Dermis microvascular lymphatic vessel endothelial cell (primary cell): ENCODE data around the gene RMRP. TPM values are rescaled to one million over a fixed set of nuclear protein-coding genes. Genes with fewer than 3 reads are reported as not detected.
A peak's percentile ranks its signal among the peaks of the same experiment; 100 is the strongest.

Experiments used
- DNase-seq, 2 donors: peaks; one replicate each; pipeline versions ENCODE4 v3.0.0 to v3.0.0-alpha.2; 2010; ENCODE audit warnings: low read depth in 2 of 2
- total RNA-seq: library from RNA; depleted of rRNA; stranded (reverse); fragments of >200 nt; gene quantifications from 2 replicates; pipeline ENCODE4 v1.2.1, GENCODE V29; 2014

The RMRP gene
- total RNA-seq, 1 donor from 2014 or later = 272,621 TPM

- no peak for DNase-seq
Measured at GRCh38 chr9:35687306-35687705, 29.5 kb upstream of the RMRP start.

DNA sequence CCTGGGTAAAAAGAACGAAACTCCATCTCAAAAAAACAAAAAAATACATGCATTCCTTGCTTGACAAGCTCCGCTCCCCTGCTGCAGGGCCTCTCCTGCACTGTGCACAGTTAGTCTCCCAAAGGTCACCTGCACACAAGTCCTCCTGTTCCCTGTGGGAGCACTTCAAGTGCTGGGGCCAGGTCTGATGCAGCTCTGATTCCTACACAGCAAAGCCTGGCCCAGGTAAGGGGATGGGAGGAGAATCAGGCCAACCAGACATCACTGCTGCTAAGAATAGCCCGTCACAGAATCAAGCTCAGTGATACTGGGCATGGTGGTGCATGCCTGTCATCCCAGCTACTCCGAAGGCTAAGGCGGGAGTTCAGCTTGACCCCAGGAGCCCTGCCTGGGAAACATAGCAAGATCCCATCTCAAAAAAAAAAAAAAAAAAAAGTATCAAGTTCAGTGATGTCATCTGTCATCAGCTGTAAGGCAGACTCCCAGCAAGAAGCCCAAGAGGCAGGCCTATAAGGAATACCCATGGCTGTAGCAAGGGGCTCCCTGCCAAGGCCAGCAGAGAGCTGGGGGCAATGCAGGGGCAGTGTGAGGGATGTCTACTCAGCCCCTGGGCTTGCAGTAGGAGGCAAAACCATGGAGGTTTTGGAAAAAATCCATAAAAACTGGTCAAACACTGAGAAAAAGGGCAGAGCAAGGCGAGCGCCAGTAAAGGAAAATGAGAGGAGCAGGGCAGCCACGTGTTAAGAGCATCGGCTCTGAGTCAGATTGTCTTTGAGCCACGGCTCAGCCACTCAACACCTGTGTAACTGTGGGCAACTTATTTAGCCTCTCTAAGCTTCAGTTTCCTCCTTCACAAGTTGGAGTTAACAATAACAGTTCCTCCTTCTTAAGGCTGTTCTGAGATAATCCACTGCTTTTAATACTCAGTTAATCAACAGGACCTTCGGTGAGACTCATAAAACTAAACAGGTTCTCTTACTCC, 28.7 kb upstream of the RMRP start:
- DNase-seq = no peak

DNA sequence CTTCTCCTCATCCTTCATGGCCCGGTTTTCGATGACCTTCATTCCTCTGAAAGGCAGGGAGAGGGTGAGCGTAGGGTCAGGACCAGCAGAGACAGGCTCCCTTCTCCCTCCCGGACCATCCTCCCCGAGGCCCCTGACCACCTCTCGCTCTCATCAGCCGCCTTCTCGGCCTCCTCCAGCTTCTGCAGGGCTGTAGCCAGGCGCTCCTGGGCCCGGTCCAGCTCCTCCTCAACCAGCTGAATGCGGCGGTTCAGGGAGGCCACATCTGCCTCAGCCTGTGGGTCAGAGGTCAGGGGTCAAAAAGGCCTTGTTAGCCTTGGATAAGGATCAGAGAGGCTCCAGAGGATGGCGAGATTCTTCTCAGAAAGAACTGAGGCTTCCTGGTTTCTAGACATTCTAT, 27.7 kb upstream of the RMRP start:
- DNase-seq = no peak

GRCh38 chr9:35684921-35685320, 27.1 kb upstream of the RMRP start:
- DNase-seq = no peak

GRCh38 chr9:35683323-35683722, 25.5 kb upstream of the RMRP start:
- DNase-seq = no peak

DNA sequence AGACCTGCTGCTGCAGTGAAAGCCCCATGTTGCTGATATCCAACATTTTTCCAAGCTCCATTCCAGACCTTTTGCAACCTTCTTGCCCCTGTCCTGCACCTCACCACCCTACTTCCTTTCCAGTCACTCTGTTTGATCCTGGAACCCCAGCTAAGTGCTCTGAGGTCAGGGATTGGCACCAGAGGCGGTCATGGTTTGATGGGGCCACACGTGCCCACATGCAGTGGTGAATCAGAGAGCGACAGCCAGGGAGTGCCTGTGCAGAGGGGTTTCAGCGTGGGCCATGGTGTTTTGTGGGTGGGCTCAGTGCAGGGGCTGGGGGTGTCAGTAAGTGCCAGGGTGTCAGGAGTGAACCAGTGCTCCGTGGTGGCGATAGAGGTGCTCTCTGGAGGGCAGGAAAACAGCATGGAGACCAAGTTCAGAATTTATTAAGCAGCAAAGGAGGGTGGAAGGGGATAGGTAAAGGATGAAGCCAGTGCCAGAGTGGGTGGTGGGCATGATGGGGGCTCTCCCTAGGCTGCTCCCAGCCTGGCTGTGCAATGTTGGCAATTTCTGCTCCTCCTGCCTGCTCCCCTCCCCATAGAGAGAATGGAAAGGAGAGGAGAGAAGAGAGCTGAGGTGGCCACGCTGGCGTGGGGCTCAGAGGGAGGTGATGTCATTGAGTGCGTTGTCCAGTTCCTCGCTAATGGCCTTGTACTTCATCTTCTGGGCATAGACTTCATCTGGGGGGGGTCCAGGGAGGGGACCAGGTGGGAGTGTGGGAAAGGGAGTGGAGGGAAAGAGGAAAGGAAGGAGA, 24.9 kb upstream of the RMRP start:
- no peak for DNase-seq

- DNase-seq = no peak
Measured at GRCh38 chr9:35682051-35682450, 24.2 kb upstream of the RMRP start.

DNA sequence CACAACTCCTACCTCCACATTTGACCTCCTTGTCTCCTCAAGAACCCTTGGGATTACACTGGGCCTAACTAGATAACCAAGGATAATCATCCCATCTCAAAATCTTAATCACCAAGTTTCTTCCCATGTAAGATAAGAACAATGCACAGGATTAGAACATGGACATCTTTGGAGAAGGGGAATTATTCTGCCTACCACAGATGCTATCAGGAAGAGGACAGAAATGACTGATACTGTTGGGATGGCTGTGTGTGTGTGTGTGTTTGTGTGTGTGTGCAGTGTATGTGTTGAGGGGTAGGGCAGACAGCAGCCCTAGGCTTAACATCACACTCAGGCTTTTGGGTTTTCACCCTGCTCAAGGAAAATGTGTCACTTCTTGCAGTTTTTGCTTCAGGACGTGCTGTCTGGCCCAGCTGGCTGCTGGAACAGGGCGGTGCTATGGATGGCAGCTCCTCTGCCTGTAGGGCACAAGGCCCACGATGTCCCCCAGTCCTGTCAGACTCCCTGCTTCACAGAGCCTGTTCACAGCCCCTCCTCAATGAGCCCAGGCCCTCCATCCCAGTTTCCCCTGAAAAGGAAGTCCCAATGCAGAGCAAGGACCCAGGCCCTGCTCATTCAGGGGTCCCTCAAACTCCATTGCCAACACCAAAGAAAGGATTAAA, 23.7 kb upstream of the RMRP start:
- no peak for DNase-seq

GRCh38 chr9:35680331-35681105, 22.7 kb upstream of the RMRP start:
- no peak for DNase-seq

GRCh38 chr9:35679766-35680330, 22.0 kb upstream of the RMRP start:
- DNase-seq = no peak

- no peak for DNase-seq
Measured at GRCh38 chr9:35679091-35679490, 21.3 kb upstream of the RMRP start.

DNA sequence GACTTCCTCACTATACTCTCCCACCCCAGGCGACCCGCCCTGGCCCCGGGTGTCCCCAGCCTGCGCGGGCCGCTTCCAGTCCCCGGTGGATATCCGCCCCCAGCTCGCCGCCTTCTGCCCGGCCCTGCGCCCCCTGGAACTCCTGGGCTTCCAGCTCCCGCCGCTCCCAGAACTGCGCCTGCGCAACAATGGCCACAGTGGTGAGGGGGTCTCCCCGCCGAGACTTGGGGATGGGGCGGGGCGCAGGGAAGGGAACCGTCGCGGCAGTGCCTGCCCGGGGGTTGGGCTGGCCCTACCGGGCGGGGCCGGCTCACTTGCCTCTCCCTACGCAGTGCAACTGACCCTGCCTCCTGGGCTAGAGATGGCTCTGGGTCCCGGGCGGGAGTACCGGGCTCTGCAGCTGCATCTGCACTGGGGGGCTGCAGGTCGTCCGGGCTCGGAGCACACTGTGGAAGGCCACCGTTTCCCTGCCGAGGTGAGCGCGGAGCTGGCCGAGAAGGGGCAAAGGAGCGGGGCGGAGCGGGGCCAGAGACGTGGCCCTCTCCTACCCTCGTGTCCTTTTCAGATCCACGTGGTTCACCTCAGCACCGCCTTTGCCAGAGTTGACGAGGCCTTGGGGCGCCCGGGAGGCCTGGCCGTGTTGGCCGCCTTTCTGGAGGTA, 18.0 kb upstream of the RMRP start:
- DNase-seq = peak in 1 of 2 donors; percentile 38

GRCh38 chr9:35675204-35675603, 17.4 kb upstream of the RMRP start:
- no peak for DNase-seq

DNA sequence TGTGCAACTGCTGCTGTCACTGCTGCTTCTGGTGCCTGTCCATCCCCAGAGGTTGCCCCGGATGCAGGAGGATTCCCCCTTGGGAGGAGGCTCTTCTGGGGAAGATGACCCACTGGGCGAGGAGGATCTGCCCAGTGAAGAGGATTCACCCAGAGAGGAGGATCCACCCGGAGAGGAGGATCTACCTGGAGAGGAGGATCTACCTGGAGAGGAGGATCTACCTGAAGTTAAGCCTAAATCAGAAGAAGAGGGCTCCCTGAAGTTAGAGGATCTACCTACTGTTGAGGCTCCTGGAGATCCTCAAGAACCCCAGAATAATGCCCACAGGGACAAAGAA, 16.2 kb upstream of the RMRP start:
- no peak for DNase-seq

GRCh38 chr9:35673132-35674024, 15.6 kb upstream of the RMRP start, which contains the start of gene CA9:
TSS of gene CA9 (plus strand) at chr9:35673928. CDS start at chr9:35673960, 32 bp downstream.
- no peak for DNase-seq

- peak in 1 of 2 donors; percentile 49 for DNase-seq
Measured at GRCh38 chr9:35669331-35670145, 11.7 kb upstream of the RMRP start.

DNA sequence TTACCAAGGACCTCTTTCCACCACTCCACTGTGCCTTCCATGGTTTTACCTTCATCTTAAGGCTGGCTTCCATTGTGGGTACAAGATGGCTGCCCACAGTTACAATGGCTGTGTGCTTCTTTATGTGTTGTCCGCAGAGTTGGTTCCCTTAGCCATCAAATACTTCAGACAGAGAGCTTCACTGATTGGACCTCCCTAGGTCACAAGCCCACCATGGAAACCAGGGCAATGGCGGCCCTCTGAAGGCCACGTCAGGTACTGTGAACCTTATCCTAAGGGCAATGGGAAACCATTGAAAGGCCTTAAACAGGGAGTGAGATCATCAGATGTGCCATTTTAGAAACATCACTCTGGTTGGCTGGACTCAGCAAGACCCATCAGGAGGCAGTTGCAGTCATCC, 10.1 kb upstream of the RMRP start:
- no peak for DNase-seq

GRCh38 chr9:35666549-35666948, 8.7 kb upstream of the RMRP start:
- no peak for DNase-seq
